ENCODE data around the gene ARL15.

ARL15 gene

DNA sequence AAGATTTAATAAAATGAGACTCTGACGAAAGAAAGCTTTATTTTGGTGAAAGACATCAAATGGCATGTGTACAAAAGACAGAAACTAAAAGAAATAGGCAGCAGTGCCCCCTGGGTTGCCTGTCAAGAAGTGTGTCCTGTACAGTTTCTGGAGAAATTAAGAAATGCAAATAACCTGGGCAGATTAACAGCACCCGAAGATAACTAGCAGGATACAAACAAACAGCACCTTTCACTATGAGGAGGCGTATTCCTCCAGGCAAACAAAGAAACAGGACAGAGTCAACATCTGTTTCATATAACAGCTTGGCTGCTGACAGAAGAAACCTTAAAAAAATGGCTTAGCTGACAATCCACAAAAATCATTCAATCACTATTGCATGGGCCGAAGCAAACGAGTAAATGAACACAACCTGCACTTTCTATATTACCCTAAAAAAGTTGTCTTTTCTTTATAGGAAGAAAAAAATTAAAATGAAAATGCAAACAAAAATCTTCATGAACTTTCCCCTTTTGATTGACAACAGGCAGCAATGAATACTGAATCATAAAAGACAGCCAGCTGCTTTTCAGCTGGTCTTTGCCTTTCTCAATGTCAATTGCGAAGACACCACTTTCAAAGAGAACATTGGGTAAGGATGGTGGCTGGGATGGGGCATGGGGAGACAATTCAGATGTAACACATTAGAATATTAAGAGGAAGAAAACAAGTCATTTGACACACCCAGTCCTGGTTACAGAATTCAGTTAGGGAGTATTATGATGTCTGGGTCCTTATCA lies 162.1 kb downstream of the ARL15 start:
- TF ChIP-seq, protein P1, sequence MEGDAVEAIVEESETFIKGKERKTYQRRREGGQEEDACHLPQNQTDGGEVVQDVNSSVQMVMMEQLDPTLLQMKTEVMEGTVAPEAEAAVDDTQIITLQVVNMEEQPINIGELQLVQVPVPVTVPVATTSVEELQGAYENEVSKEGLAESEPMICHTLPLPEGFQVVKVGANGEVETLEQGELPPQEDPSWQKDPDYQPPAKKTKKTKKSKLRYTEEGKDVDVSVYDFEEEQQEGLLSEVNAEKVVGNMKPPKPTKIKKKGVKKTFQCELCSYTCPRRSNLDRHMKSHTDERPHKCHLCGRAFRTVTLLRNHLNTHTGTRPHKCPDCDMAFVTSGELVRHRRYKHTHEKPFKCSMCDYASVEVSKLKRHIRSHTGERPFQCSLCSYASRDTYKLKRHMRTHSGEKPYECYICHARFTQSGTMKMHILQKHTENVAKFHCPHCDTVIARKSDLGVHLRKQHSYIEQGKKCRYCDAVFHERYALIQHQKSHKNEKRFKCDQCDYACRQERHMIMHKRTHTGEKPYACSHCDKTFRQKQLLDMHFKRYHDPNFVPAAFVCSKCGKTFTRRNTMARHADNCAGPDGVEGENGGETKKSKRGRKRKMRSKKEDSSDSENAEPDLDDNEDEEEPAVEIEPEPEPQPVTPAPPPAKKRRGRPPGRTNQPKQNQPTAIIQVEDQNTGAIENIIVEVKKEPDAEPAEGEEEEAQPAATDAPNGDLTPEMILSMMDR (IDR thresholded peaks at IDR 0.05; ENCODE audit: borderline replicate concordance, control extremely low read depth, extremely low read depth, insufficient read depth, missing control alignments) = no peak
- in situ Hi-C loops (cut with MboI; ENCODE audit: low sequenced_read_pairs, unreplicated experiment) = no loop called here
- no peak for DNase-seq (ENCODE audit: low spot score)

DNA sequence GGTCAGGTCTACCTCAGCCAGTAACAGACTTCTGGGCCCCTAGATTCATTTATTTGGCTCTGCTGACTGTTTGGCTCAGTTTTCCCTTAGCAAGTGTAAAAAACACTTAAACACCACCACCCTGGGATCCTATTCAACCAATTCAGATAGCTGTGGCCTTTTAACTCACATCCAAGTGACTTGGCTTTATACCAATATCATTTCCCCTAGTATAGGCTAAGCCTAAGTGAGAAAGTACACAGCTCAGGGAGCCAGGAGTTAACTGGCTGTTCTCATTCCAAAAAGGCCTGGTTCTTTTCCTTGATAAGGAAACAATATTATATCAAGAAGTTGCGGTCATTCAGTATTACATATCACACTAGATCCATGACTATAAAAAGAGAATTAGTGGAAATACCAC lies 163.5 kb downstream of the ARL15 start:
- no peak for DNase-seq (ENCODE audit: low spot score)
- TF ChIP-seq, protein P1 (IDR thresholded peaks at IDR 0.05; ENCODE audit: borderline replicate concordance, control extremely low read depth, extremely low read depth, insufficient read depth, missing control alignments) = no peak
- in situ Hi-C loops (cut with MboI; ENCODE audit: low sequenced_read_pairs, unreplicated experiment) = no loop called here

DNA sequence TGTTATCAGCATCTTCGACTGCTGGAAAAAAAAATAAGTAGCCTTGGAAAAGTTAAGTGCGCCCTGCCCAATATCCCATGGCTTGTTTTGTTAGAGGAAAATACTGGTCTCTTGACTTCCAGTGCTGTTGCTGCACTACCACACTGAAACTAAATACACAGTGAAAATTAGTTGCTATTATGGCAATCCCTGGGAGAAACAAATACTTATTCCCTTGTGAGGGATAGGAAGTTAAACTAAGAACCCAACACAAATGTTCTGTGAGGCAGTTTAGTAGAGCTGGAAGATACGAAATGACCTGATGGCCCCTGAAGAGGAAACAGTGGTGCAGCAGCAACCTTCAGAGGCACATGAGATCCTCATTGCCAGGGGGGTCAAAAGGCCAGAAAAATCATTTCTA lies 164.0 kb downstream of the ARL15 start:
- in situ Hi-C loops (cut with MboI; ENCODE audit: low sequenced_read_pairs, unreplicated experiment) = no loop called here
- DNase-seq (ENCODE audit: low spot score) = no peak
- TF ChIP-seq, protein P1 (IDR thresholded peaks at IDR 0.05; ENCODE audit: borderline replicate concordance, control extremely low read depth, extremely low read depth, insufficient read depth, missing control alignments) = no peak

DNA sequence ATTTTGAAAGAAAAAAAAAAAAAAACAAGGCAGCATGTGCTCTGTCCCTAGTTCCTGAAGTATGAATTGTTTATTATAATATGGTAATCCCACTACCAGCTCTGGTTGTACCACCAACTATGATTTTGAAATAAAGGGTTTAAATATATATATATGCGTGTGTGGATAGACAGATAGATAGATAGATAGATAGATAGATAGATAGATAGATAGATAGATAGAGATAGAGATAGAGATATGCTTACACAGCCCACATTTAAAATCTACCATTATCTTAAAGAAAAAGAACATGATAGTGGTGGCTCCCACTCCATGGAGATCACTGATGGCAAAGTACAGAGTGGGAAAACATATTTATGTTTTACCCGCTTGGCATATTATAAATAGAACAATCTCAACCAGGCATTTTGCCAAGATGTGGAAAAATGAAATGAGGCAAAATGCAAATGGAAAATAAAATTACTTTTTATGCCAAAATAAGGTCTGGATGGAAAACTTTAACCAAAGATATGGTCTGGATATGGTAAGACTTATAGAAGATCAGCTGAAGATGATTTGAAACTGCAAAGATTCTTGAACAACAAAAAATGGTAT lies 170.0 kb downstream of the ARL15 start:
- TF ChIP-seq, protein P1 (IDR thresholded peaks at IDR 0.05; ENCODE audit: borderline replicate concordance, control extremely low read depth, extremely low read depth, insufficient read depth, missing control alignments) = no peak
- no peak for DNase-seq (ENCODE audit: low spot score)
- in situ Hi-C loops (cut with MboI; ENCODE audit: low sequenced_read_pairs, unreplicated experiment) = no loop called here

DNA sequence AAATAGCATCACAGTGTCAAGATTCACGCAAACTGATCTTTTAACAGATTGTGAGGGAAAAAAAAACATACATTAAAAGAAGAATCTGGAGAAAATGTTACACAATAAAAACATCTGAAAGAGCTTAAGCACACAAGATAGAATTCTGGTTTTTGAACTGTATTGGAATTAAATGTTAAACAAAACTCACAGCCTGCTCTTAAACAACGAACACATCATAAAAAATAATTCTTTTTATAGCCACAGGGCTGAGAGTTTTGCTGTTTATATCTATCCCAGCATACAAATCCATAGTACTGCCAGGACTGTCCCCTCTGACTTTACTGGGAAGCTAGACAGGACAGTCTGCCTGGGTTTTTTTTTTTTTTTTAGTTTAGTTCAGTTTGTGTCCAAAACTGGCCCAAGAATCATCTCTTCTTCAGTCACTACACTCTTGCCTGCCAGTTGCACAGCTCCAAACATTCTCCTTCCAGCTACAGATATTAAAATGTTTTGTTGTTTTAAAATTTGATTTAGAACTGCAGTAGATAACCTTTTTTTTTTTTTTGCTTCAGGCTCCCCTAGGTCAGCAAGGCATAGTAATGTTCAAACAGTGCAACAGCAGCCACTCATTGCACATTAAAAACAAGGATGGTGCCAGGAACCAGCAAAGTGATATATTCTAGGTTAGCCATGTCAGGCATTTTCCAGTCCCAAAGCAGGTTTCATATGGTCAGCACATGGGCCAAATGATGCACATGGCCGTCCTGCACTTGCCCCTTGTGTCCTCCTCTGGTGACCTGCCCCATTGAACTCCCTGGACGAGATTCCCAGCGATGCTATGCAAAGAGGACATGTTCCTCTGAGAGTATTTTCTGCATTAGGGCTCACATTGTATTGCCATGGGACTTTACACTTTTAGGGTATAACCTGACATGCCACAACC lies 173.6 kb downstream of the ARL15 start:
- in situ Hi-C loops (cut with MboI; ENCODE audit: low sequenced_read_pairs, unreplicated experiment) = no loop called here
- DNase-seq (ENCODE audit: low spot score) = no peak
- TF ChIP-seq, protein P1 (IDR thresholded peaks at IDR 0.05; ENCODE audit: borderline replicate concordance, control extremely low read depth, extremely low read depth, insufficient read depth, missing control alignments) = no peak

DNA sequence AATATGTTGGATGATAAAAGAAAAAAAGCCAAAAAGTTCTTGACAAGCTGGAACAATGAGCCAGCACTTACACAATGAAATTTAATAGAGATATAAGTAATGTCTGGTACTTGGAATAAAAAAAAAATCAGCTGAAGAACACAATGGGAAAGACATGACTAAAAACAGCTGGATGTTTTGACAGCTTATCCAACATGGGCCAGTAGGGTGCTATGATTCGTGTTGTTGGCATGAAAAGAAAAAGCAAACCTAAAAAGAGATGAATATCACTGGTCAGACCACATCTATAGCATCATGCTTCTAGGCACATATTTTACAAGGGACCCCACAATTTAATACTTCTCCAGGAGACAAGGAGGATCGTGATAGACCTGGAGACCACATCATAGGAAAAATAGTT lies 175.3 kb downstream of the ARL15 start:
- in situ Hi-C loops (cut with MboI; ENCODE audit: low sequenced_read_pairs, unreplicated experiment) = no loop called here
- no peak for DNase-seq (ENCODE audit: low spot score)
- TF ChIP-seq, protein P1 (IDR thresholded peaks at IDR 0.05; ENCODE audit: borderline replicate concordance, control extremely low read depth, extremely low read depth, insufficient read depth, missing control alignments) = no peak

All from GM13976 (cell line).